Mammary epithelial cell (primary cell): ENCODE data around the gene CST7.
"Not testable (repeated sequence)": the region's sequence is repeated elsewhere in the genome, so short reads cannot be mapped to it uniquely, and the experiment has no call there.

Source experiments
- EZH2 ChIP-seq: IDR thresholded peaks from 2 replicates; pipeline ENCODE4 v1.6.1; 2012; ENCODE audit warnings: low read length, inconsistent platforms, borderline replicate concordance
- TF ChIP-seq, protein P1 (sequence below), 2 donors: IDR thresholded peaks in 1 of 2; conservative IDR thresholded peaks in 1 of 2; 2 replicates each; pipeline ENCODE4 v1.5.1; 2011 to 2012; ENCODE audit warnings: inconsistent platforms in 2 of 2, low read length in 2 of 2, mild to moderate bottlenecking in 2 of 2, control low read depth in 1 of 2, low read depth in 1 of 2; ENCODE audit not compliant: insufficient read depth in 1 of 2; ENCODE audit errors: extremely low read depth in 1 of 2

DNA sequence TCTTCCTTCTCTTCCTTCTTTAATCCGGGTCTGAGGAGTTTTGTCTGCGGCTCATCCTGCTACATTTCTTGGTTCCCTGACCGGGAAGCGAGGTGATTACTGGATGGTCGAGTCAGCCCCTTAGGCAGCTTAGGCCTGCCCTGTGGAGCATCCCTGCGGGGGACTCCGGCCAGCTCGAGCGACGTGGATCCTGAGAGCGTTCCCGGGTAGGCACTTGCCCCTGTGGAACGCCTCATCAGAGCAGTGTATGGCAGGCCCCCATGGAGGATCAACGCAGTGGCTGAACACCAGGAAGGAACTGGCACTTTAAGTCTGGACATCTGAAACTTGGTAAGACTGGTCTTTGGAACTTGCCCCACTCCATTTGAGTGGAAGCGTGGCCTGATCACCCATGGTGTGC lies 29.4 kb upstream of the CST7 start:
- TF ChIP-seq, protein P1, sequence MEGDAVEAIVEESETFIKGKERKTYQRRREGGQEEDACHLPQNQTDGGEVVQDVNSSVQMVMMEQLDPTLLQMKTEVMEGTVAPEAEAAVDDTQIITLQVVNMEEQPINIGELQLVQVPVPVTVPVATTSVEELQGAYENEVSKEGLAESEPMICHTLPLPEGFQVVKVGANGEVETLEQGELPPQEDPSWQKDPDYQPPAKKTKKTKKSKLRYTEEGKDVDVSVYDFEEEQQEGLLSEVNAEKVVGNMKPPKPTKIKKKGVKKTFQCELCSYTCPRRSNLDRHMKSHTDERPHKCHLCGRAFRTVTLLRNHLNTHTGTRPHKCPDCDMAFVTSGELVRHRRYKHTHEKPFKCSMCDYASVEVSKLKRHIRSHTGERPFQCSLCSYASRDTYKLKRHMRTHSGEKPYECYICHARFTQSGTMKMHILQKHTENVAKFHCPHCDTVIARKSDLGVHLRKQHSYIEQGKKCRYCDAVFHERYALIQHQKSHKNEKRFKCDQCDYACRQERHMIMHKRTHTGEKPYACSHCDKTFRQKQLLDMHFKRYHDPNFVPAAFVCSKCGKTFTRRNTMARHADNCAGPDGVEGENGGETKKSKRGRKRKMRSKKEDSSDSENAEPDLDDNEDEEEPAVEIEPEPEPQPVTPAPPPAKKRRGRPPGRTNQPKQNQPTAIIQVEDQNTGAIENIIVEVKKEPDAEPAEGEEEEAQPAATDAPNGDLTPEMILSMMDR (conservative IDR thresholded peaks at IDR 0.05 in 1 of 2, IDR thresholded peaks at IDR 0.05 in 1 of 2; ENCODE audit: extremely low read depth in 1 of 2, insufficient read depth in 1 of 2, low read depth in 1 of 2, low read length in 2 of 2) = not testable (repeated sequence)
- TF ChIP-seq EZH2 = not testable (repeated sequence)
